ENCODE results near the gene DIAPH1. TPM values are rescaled to one million over a fixed set of nuclear protein-coding genes. Genes with fewer than 3 reads are reported as not detected.

The DIAPH1 gene
- total RNA-seq, 1 donor from 2014 or later, result 44.1 TPM

GRCh38 chr5:141662028-141662427 is 43.2 kb upstream of the DIAPH1 start:
- peaks cover 3% of the 10 kb centered on the region for H3K4me1 Mint-ChIP-seq (ENCODE audit: low read depth)
- no peak for TF ChIP-seq CTCF (IDR thresholded peaks at IDR 0.05)
- H3K27me3 Mint-ChIP-seq (ENCODE audit: low read depth), result no peaks in the 10 kb centered on the region
- H3K36me3 Mint-ChIP-seq (ENCODE audit: low read depth), result peaks cover 3% of the 10 kb centered on the region
- H3K4me3 Mint-ChIP-seq (ENCODE audit: unreplicated experiment), result no peak overlapping the region
- no peak overlapping the region for H3K27ac Mint-ChIP-seq (ENCODE audit: unreplicated experiment)
- H3K9me3 Mint-ChIP-seq (ENCODE audit: low read depth), result no peaks in the 10 kb centered on the region
- no peak for DNase-seq (ENCODE audit: low spot score)

- no peak overlapping the region for H3K4me3 Mint-ChIP-seq (ENCODE audit: unreplicated experiment)
- no peaks in the 10 kb centered on the region for H3K27me3 Mint-ChIP-seq (ENCODE audit: low read depth)
- peak overlapping the region; percentile 18 for H3K27ac Mint-ChIP-seq (ENCODE audit: unreplicated experiment)
- no peak for DNase-seq (ENCODE audit: low spot score)
- TF ChIP-seq CTCF (IDR thresholded peaks at IDR 0.05), result no peak
- H3K9me3 Mint-ChIP-seq (ENCODE audit: low read depth), result no peaks in the 10 kb centered on the region
- H3K4me1 Mint-ChIP-seq (ENCODE audit: low read depth), result peaks cover 8% of the 10 kb centered on the region
- peaks cover 3% of the 10 kb centered on the region for H3K36me3 Mint-ChIP-seq (ENCODE audit: low read depth)
Measured at GRCh38 chr5:141657937-141658545, 39.2 kb upstream of the DIAPH1 start.

GRCh38 chr5:141657404-141657803 is 38.6 kb upstream of the DIAPH1 start:
- Mint-ChIP-seq H3K4me3 (ENCODE audit: unreplicated experiment) (no peak overlapping the region), H3K27ac (ENCODE audit: unreplicated experiment) (no peak overlapping the region)

GRCh38 chr5:141656396-141656795 is 37.6 kb upstream of the DIAPH1 start:
- Mint-ChIP-seq H3K4me3 (ENCODE audit: unreplicated experiment) (no peak overlapping the region), H3K4me1 (ENCODE audit: low read depth) (peaks cover 8% of the 10 kb centered on the region)
- no peak for DNase-seq (ENCODE audit: low spot score)

More at GRCh38 chr5:141657404-141657803, 38.6 kb upstream of the DIAPH1 start:
- H3K36me3 Mint-ChIP-seq (ENCODE audit: low read depth), result peaks cover 3% of the 10 kb centered on the region
- H3K9me3 Mint-ChIP-seq (ENCODE audit: low read depth), result no peaks in the 10 kb centered on the region
- H3K4me1 Mint-ChIP-seq (ENCODE audit: low read depth), result peaks cover 8% of the 10 kb centered on the region
- no peak for DNase-seq (ENCODE audit: low spot score)
- H3K27me3 Mint-ChIP-seq (ENCODE audit: low read depth), result no peaks in the 10 kb centered on the region
- TF ChIP-seq CTCF (IDR thresholded peaks at IDR 0.05), result no peak

GRCh38 chr5:141655020-141655419 is 36.2 kb upstream of the DIAPH1 start:
- no peak for TF ChIP-seq CTCF (IDR thresholded peaks at IDR 0.05)
- DNase-seq (ENCODE audit: low spot score), result no peak
- Mint-ChIP-seq H3K4me1 (ENCODE audit: low read depth) (peaks cover 20% of the 10 kb centered on the region), H3K36me3 (ENCODE audit: low read depth) (peaks cover 3% of the 10 kb centered on the region), H3K4me3 (ENCODE audit: unreplicated experiment) (no peak overlapping the region), H3K27ac (ENCODE audit: unreplicated experiment) (no peak overlapping the region), H3K9me3 (ENCODE audit: low read depth) (no peaks in the 10 kb centered on the region), H3K27me3 (ENCODE audit: low read depth) (no peaks in the 10 kb centered on the region)

More at GRCh38 chr5:141656396-141656795, 37.6 kb upstream of the DIAPH1 start:
- Mint-ChIP-seq H3K27me3 (ENCODE audit: low read depth) (no peaks in the 10 kb centered on the region), H3K9me3 (ENCODE audit: low read depth) (no peaks in the 10 kb centered on the region), H3K36me3 (ENCODE audit: low read depth) (peaks cover 3% of the 10 kb centered on the region), H3K27ac (ENCODE audit: unreplicated experiment) (no peak overlapping the region)
- TF ChIP-seq CTCF (IDR thresholded peaks at IDR 0.05), result no peak
